Spleen (tissue), 13 donors: ENCODE measurements around the gene NUP214. TPM values are rescaled to one million over a fixed set of nuclear protein-coding genes. Genes with fewer than 3 reads are reported as not detected.

Experiments used
- DNase-seq: peaks from one replicate; pipeline ENCODE4 v3.0.0-alpha.2; 2020
- H3K27ac ChIP-seq, 8 donors: fragments of 200-600 bp; sonication (generic) in 7 of 8; 1 replicate in 4 of 8; 2 replicates in 4 of 8; pipeline versions ENCODE4 v1.5.0 to v1.8.0; 2016 to 2021; ENCODE audit warnings: inconsistent platforms in 4 of 8, mild to moderate bottlenecking in 4 of 8, moderate library complexity in 1 of 8
- H3K27me3 ChIP-seq, 7 donors: fragments of 200-600 bp; sonication (generic) in 6 of 7; replicated peaks in 1 of 7; 1 replicate in 4 of 7; 2 replicates in 3 of 7; pipeline versions ENCODE4 v1.5.0 to v1.8.0; 2016 to 2021; ENCODE audit warnings: inconsistent platforms in 3 of 7, mild to moderate bottlenecking in 1 of 7
- H3K36me3 ChIP-seq, 6 donors: fragments of 200-600 bp; sonication (generic) in 5 of 6; 1 replicate in 4 of 6; 2 replicates in 2 of 6; pipeline versions ENCODE4 v1.5.0 to v1.8.0; 2016 to 2021; ENCODE audit warnings: inconsistent platforms in 2 of 6
- H3K4me1 ChIP-seq, 6 donors: fragments of 200-600 bp; sonication (generic) in 5 of 6; 1 replicate in 3 of 6; 2 replicates in 3 of 6; pipeline versions ENCODE4 v1.5.0 to v1.8.0; 2016 to 2021; ENCODE audit warnings: inconsistent platforms in 3 of 6
- H3K4me3 ChIP-seq, 8 donors: fragments of 200-600 bp; sonication (generic) in 7 of 8; 1 replicate in 4 of 8; 2 replicates in 4 of 8; pipeline versions ENCODE4 v1.5.0 to v1.8.0; 2016 to 2021; ENCODE audit warnings: inconsistent platforms in 4 of 8, mild to moderate bottlenecking in 4 of 8, moderate library complexity in 2 of 8
- H3K9me3 ChIP-seq, 8 donors: fragments of 200-600 bp; sonication (generic) in 7 of 8; 1 replicate in 4 of 8; 2 replicates in 4 of 8; pipeline versions ENCODE4 v1.5.0 to v1.8.0; 2016 to 2021; ENCODE audit warnings: inconsistent platforms in 4 of 8
- POLR2A ChIP-seq, 3 donors: fragments of 450-650 bp; IDR thresholded peaks; one replicate each; pipeline ENCODE4 v1.5.1; 2017; ENCODE audit warnings: antibody characterized with exemption in 3 of 3, mild to moderate bottlenecking in 1 of 3
- POLR2AphosphoS5 ChIP-seq, 3 donors: sonication (generic); formaldehyde crosslinking; IDR thresholded peaks; one replicate each; pipeline ENCODE4 v1.5.1; 2017; ENCODE audit warnings: antibody characterized with exemption in 3 of 3
- WGBS, 5 donors: extraction: QIAGEN DNeasy Blood & Tissue Kit in 3 of 5; methylation state at CpG; one replicate each; pipeline versions ENCODE4 v1.1.5 to v1.1.7; 2013 to 2018; 5-methylcytosine and 5-hydroxymethylcytosine counted together
- intact Hi-C: fragments of 100-400 bp; cut with DNase I; formaldehyde crosslinking; loops from one replicate; pipeline ENCODE4 v1.15.0; 2023; ENCODE audit warnings: low total_unique reads
- long read RNA-seq, 2 donors: transcript quantifications; one replicate each; lab custom pipeline, GENCODE V29; 2026
- polyA plus RNA-seq, 3 donors: library from polyadenylated mRNA; stranded (reverse); fragments of 200-250 nt; gene quantifications; one replicate each; pipeline ENCODE4 v1.2.1, GENCODE V29; 2013
- total RNA-seq, 7 donors: library from RNA; depleted of rRNA in 3 of 7; stranded (reverse); fragments of >200 nt in 3 of 7; fragmentation: NEBNext Ultra II Directional in 4 of 7; extraction: Animal tissue kit (Norgen Biotek cat#: 25700) in 4 of 7; gene quantifications; one replicate each; pipeline versions ENCODE4 v1.1.0 to v1.2.1, GENCODE V29; 2016 to 2021
- TF ChIP-seq, protein P1 (sequence below), 11 experiments: fragments of 200-600 bp in 7 of 11; fragments of 450-650 bp in 4 of 11; sonication (generic) in 4 of 11; IDR thresholded peaks in 8 of 11; conservative IDR thresholded peaks in 3 of 11; 1 replicate in 7 of 11; 2 replicates in 4 of 11; pipeline versions ENCODE4 v1.4.0 to v1.8.0; 2016 to 2021; ENCODE audit warnings: antibody characterized with exemption in 11 of 11, inconsistent platforms in 4 of 11, mild to moderate bottlenecking in 1 of 11
- donor health status: healthy with polysubstance abuse.
- donor health status: DM: no; HTN: no; CAD: no; lungs with moderate emphysema.
- donor health status: DM: no; HTN: no; CAD: no.
- donor health status: Bipolar disorder and iron deficiency.
- donor health status: healthy.
- donor health status: DM: no; HTN: no; CAD: no.
- donor health status: DM: yes; HTN: yes; CAD: no.

Gene NUP214
- total RNA-seq, result 100 to 1,000 TPM in 6 of 7 donors, 10 to 100 TPM in 1; 70.4 to 182 (median 140) TPM
- polyA plus RNA-seq, result 10 to 100 TPM; 21.4 to 54.7 (median 54.2) TPM
- long read RNA-seq, donor 1, partial matches to known transcripts, result 14 of 14 reads
- long read RNA-seq, donor 1, other reads (novel, unspliced or antisense), result 0 of 14 reads
- long read RNA-seq, donor 2, partial matches to known transcripts, result 20 of 20 reads
- long read RNA-seq, donor 2, other reads (novel, unspliced or antisense), result 0 of 20 reads

DNA sequence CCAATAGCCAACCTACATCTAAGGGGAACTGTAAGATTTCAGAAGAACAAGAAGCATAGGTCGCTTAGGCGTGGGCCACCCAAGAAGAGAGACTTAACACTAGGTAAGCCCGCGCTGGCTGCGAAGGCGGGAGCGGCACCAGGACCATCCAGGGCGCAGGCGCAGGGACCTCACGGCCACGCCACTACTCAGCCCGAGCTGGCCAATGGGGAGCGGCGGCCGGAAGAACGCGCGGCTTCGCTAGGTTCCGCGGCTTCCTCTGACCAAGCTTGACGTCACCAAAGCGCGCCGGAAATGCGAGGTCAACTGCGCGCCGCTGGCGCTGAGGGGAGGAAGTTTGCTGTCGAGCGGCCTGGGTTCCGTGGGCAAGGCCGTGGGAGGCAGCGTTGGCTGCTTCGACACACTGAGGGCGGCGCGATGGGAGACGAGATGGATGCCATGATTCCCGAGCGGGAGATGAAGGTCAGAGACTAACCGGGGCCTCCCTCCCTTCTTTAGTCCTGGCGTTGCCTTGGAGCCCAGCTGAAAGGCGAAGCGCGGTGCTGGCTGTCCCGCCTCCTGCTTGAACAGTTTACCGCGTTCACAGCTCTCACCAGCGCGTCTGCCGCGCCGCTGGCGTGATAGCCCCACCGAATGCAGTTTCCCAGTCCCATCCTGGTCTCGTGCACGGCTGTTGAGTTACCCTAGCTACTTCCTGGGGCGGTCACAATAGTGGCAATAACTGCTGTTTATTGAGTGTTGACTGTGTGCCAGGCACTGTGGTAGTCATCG, at the start of gene NUP214:
Gene NUP214, plus strand, starts transcription at position 299 of the 771 bp plus-strand sequence. Its CDS starts 119 bp downstream, at position 418.
- 0 to 1% (median 0%) methylated on average over 49 to 61 of the region's 61 CpGs for WGBS, 5 donors
- TF ChIP-seq POLR2AphosphoS5 (IDR thresholded peaks at IDR 0.05) (peak; percentile 99 to 100 (median 100)), POLR2A (IDR thresholded peaks at IDR 0.05) (peak in 2 of 3 donors; percentile 50 to 70)
- TF ChIP-seq, protein P1, sequence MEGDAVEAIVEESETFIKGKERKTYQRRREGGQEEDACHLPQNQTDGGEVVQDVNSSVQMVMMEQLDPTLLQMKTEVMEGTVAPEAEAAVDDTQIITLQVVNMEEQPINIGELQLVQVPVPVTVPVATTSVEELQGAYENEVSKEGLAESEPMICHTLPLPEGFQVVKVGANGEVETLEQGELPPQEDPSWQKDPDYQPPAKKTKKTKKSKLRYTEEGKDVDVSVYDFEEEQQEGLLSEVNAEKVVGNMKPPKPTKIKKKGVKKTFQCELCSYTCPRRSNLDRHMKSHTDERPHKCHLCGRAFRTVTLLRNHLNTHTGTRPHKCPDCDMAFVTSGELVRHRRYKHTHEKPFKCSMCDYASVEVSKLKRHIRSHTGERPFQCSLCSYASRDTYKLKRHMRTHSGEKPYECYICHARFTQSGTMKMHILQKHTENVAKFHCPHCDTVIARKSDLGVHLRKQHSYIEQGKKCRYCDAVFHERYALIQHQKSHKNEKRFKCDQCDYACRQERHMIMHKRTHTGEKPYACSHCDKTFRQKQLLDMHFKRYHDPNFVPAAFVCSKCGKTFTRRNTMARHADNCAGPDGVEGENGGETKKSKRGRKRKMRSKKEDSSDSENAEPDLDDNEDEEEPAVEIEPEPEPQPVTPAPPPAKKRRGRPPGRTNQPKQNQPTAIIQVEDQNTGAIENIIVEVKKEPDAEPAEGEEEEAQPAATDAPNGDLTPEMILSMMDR (IDR thresholded peaks at IDR 0.05 in 8 of 11, conservative IDR thresholded peaks at IDR 0.05 in 3 of 11), result peak in 3 of 11 experiments; percentile 22 to 38 (median 27)
- H3K4me3 ChIP-seq, result peak within 1 kb of the TSS; percentile 68 to 83 (median 77)
- H3K36me3 ChIP-seq, result peaks cover 0 to 62% (median 42%) of the 10 kb centered on the region in 6 donors
- peak; percentile 99 for DNase-seq
- no peaks in the 10 kb centered on the region for H3K27me3 ChIP-seq
- peaks cover 11 to 58% (median 32%) of the 10 kb centered on the region in 6 donors for H3K4me1 ChIP-seq
- H3K9me3 ChIP-seq, result no peaks in the 10 kb centered on the region
- peak within 1 kb of the TSS; percentile 61 to 93 (median 88) for H3K27ac ChIP-seq
- intact Hi-C loops, result loop anchor here (10.0 kb wide), 1 partner anchor 71 kb away; no protein-coding TSS in a partner anchor

DNA sequence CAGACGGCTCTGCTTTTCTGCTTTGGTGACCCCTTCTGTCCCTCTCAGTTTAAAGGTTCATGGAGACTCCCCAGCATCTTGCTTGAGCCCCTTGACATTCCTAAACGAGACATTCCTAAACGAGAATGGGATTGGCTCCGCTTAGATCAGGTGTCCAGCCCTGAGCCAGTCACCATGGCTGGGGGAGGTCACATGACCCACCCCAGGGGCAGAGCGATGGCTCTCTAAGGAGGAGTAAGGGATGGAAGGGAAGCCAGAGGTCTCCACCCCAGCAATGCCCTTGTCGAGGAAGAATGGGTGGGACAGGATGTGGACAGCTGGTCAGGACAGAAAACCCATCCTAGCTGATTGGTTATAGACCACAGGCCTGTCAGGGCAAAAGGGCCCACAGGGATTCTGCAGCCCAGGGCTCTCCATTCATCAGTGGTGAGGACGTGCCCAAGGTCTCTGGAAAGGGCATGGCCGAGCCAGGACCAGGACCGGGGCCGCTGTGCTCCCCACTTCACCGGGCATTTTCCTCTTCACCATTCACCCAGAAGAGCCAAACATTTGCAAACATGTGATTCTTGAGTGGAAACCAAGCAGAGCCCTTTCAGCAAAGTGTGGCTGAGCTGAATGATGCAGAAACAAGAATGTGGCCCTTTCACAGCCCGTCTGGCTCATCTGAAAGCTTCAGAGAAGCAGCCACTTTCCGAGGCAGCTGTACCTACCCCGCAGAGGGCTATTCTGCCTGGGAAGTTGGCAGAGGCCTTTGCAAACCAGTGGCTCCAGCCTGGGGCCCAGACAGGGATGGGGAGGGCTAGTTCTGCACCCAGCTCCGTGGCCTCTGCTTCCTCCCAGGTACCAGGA, 48.8 kb upstream of the NUP214 start:
- Histone ChIP-seq H3K27me3 (no peaks in the 10 kb centered on the region), H3K27ac (peak overlapping the region in 6 of 8 donors; percentile 29 to 79 (median 64)), H3K4me1 (peaks cover 0 to 21% (median 3%) of the 10 kb centered on the region in 6 donors), H3K9me3 (no peaks in the 10 kb centered on the region), H3K36me3 (peaks cover 0 to 24% (median 0%) of the 10 kb centered on the region in 6 donors), H3K4me3 (peak overlapping the region in 1 of 8 donors; percentile 62)
- TF ChIP-seq POLR2AphosphoS5 (IDR thresholded peaks at IDR 0.05) (peak in 2 of 3 donors; percentile 39 to 62), POLR2A (IDR thresholded peaks at IDR 0.05) (no peak)
- TF ChIP-seq, protein P1 (IDR thresholded peaks at IDR 0.05 in 8 of 11, conservative IDR thresholded peaks at IDR 0.05 in 3 of 11), result no peak
- intact Hi-C loops, result no loop called here
- DNase-seq, result no peak
- 67 to 79% (median 70%) methylated on average over 14 to 15 of the region's 15 CpGs for WGBS, 5 donors

DNA sequence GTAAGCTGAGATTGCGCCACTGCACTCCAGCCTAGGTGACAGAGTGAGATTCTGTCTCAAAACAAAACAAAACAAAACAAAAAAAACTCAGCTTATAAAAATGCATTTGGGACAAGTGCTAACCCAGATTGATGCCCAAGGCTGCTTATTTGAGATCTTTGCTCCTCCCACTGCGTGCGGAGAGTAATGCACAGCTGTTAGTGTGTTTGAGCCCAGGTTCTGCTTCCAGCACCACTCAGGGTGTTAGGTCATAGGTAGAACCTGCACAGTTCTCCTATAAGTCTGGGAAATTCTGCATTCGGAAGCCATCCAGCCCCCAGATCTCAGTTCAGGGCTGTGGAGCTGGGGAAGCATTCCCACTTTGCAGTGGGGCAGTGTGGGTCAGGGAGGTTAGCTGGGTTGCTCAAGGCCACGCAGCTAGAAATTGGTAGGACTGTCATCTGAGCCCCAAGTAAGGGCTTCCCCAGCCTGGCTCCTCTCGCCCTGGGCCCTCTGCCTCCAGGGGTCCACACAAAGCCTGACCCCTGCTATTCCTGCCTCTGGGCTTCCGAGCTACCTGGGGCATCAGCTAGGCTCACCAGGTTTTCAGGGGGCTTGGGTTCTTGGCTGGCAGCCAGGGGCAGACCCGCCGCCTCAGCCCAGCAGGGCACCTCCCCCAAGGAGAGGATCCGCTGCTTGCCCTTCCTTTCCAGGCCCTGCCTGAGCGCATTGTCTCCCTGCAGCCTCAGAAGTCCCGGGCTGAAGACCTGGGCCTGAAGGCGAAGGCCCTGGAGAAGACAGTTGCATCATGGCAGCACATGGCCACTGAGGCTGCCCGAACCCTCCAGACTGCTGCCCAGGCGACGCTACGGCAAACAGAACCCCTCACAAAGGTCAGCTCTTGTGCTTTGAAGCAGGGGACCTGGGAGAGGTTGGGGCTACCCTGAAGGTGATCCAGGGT, 46.7 kb upstream of the NUP214 start:
- Histone ChIP-seq H3K36me3 (peaks cover 0 to 18% (median 0%) of the 10 kb centered on the region in 6 donors), H3K4me1 (peaks cover 0 to 40% (median 10%) of the 10 kb centered on the region in 6 donors), H3K27me3 (no peaks in the 10 kb centered on the region), H3K9me3 (no peaks in the 10 kb centered on the region), H3K27ac (peak overlapping the region in 1 of 8 donors; percentile 30), H3K4me3 (no peak overlapping the region)
- DNase-seq, result no peak
- intact Hi-C loops, result no loop called here
- 86 to 95% (median 88%) methylated on average over 16 to 17 of the region's 17 CpGs for WGBS, 5 donors
- TF ChIP-seq POLR2A (IDR thresholded peaks at IDR 0.05), result no peak
- TF ChIP-seq POLR2AphosphoS5 (IDR thresholded peaks at IDR 0.05), result peak in 1 of 3 donors; percentile 23
- TF ChIP-seq, protein P1 (IDR thresholded peaks at IDR 0.05 in 8 of 11, conservative IDR thresholded peaks at IDR 0.05 in 3 of 11), result no peak
